ENCODE measurements around the gene TTC9. TPM values are rescaled to one million over a fixed set of nuclear protein-coding genes. Genes with fewer than 3 reads are reported as not detected.

The TTC9 gene
- total and polyA plus RNA-seq, 12 donors, result 0.74 to 4.1 (median 1.7) TPM

GRCh38 chr14:70635971-70636595 is 5.6 kb upstream of the TTC9 start:
- Histone ChIP-seq H3K27me3 (peaks cover 5% of the 10 kb centered on the region), H3K4me3 (no peak overlapping the region), H3K9me3 (replicated peaks in 1 of 3) (no peaks in the 10 kb centered on the region), H3K4me1 (replicated peaks in 1 of 2) (no peaks in the 10 kb centered on the region), H3K27ac (no peak overlapping the region), H3K36me3 (replicated peaks in 1 of 2) (no peaks in the 10 kb centered on the region)
- TF ChIP-seq, protein P1, sequence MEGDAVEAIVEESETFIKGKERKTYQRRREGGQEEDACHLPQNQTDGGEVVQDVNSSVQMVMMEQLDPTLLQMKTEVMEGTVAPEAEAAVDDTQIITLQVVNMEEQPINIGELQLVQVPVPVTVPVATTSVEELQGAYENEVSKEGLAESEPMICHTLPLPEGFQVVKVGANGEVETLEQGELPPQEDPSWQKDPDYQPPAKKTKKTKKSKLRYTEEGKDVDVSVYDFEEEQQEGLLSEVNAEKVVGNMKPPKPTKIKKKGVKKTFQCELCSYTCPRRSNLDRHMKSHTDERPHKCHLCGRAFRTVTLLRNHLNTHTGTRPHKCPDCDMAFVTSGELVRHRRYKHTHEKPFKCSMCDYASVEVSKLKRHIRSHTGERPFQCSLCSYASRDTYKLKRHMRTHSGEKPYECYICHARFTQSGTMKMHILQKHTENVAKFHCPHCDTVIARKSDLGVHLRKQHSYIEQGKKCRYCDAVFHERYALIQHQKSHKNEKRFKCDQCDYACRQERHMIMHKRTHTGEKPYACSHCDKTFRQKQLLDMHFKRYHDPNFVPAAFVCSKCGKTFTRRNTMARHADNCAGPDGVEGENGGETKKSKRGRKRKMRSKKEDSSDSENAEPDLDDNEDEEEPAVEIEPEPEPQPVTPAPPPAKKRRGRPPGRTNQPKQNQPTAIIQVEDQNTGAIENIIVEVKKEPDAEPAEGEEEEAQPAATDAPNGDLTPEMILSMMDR (IDR thresholded peaks at IDR 0.05), result no peak
- TF ChIP-seq POLR2A (IDR thresholded peaks at IDR 0.05), result no peak
- no peak for DNase-seq
- intact Hi-C loops (cut with DNase I), result no loop called here
- WGBS, 4 donors, result 81 to 96% (median 91%) methylated on average over 6 of the region's 6 CpGs

- H3K27ac ChIP-seq, result no peak overlapping the region
- H3K27me3 ChIP-seq, result peaks cover 5% of the 10 kb centered on the region
- intact Hi-C loops (cut with DNase I), result no loop called here
- no peak overlapping the region for H3K4me3 ChIP-seq
- WGBS, 4 donors, result 60 to 65% (median 64%) methylated on average over 2 of the region's 2 CpGs
- TF ChIP-seq, protein P1 (IDR thresholded peaks at IDR 0.05), result no peak
- TF ChIP-seq POLR2A (IDR thresholded peaks at IDR 0.05), result no peak
- H3K9me3 ChIP-seq (replicated peaks in 1 of 3), result no peaks in the 10 kb centered on the region
- no peaks in the 10 kb centered on the region for H3K4me1 ChIP-seq (replicated peaks in 1 of 2)
- no peak for DNase-seq
- H3K36me3 ChIP-seq (replicated peaks in 1 of 2), result no peaks in the 10 kb centered on the region
Measured at GRCh38 chr14:70638416-70638815, 3.3 kb upstream of the TTC9 start.

- H3K9me3 ChIP-seq (replicated peaks in 1 of 3), result no peaks in the 10 kb centered on the region
- peaks cover 5% of the 10 kb centered on the region for H3K27me3 ChIP-seq
- TF ChIP-seq, protein P1 (IDR thresholded peaks at IDR 0.05), result no peak
- no peak for TF ChIP-seq POLR2A (IDR thresholded peaks at IDR 0.05)
- peak in 6 of 7 donors; percentile 33 to 63 (median 41) for DNase-seq
- peak overlapping the region in 2 of 4 donors; percentile 24 to 78 for H3K4me3 ChIP-seq
- H3K27ac ChIP-seq, result peak overlapping the region in 1 of 5 donors; percentile 29
- intact Hi-C loops (cut with DNase I), result no loop called here
- 0 to 4% (median 1%) methylated on average over 13 to 28 of the region's 28 CpGs for WGBS, 4 donors
- H3K36me3 ChIP-seq (replicated peaks in 1 of 2), result no peaks in the 10 kb centered on the region
- no peaks in the 10 kb centered on the region for H3K4me1 ChIP-seq (replicated peaks in 1 of 2)
Measured at GRCh38 chr14:70640938-70641547, 673 bp upstream of the TTC9 start.

DNA sequence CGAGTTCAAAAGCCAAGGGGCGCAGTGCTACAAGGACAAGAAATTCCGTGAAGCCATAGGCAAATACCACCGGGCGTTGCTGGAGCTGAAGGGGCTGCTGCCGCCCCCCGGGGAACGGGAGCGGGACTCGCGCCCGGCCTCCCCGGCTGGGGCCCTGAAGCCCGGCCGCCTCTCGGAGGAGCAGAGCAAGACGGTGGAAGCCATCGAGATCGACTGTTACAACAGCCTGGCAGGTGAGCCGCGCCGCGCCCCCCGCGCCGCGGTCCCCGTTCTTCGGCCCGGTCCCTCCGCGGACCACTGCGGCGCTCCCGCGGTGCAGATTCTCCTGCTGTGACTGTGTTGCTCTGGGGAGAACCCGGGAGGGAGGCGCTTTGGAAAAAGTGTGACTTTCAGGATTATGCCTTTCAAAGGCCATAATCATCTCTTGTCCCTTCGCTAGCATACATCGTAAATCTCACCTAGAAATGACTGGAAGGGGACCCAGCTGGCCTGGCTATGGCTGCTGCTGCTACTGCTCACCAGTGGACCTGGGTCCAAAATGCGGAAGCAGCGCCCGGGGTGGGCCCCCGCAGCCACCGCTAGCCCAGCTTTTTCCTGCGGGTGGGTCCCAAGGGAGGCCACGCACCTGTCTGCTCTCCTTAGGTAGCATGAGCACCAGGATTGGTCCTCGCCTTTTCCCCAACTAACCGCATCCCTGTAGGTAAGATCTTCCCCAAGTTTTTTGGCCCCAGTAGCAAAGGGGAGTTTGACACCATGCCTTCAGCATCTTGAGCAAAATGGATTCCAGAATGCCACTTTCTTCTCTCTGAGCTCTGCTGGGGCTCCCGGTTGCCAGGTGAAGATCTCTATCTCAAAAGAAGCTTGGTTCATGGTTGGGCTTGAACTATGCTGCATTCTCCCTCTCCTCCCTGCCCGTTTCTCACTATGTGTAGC is 853 bp downstream of the TTC9 start:
- no peak for DNase-seq
- peak overlapping the region in 1 of 5 donors; percentile 29 for H3K27ac ChIP-seq
- H3K36me3 ChIP-seq (replicated peaks in 1 of 2), result no peaks in the 10 kb centered on the region
- H3K4me3 ChIP-seq, result peak overlapping the region in 3 of 4 donors; percentile 24 to 78 (median 69)
- peaks cover 5% of the 10 kb centered on the region for H3K27me3 ChIP-seq
- H3K4me1 ChIP-seq (replicated peaks in 1 of 2), result no peaks in the 10 kb centered on the region
- intact Hi-C loops (cut with DNase I), result no loop called here
- 10 to 55% (median 20%) methylated on average over 5 to 51 of the region's 51 CpGs for WGBS, 4 donors
- H3K9me3 ChIP-seq (replicated peaks in 1 of 3), result no peaks in the 10 kb centered on the region
- no peak for TF ChIP-seq POLR2A (IDR thresholded peaks at IDR 0.05)
- TF ChIP-seq, protein P1 (IDR thresholded peaks at IDR 0.05), result no peak
